Inflammatory macrophage (primary cell): Measurements from ENCODE around the gene SORBS1.
"Not testable (repeated sequence)": the region's sequence is repeated elsewhere in the genome, so short reads cannot be mapped to it uniquely, and the experiment has no call there.

Experiments
- DNase-seq, 2 donors: peaks; one replicate each; pipeline ENCODE4 v3.0.0-alpha.2; 2020 to 2022

The SORBS1 gene

DNA sequence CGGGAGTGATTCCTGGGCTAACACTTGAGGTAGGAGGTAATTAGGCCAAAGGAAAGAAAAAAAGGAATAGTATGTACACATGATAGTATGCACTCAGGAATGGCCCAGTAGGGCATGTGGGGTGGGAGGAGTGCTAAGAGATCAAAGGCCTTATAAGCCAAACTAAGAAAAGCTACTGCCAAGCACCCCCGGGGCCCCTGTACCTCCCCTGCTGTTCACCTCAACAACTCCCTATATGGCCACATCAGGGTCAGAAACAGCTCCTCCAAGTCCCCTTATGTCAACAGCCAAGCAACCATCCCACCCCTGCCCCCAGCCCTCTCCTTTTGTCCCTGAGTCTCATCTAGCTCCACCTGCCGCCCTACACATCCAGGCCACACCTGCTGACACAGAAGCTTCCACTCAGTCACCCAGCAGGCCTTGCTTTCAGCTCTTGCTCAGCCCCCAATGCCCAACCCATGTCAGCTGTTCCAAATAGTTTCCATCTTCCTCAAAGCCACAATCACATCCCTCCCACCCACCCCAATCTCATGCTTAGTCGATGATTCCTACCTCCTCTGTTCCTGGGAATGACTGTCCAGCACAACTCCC lies 80.2 kb downstream of the SORBS1 start:
- no peak for DNase-seq

DNA sequence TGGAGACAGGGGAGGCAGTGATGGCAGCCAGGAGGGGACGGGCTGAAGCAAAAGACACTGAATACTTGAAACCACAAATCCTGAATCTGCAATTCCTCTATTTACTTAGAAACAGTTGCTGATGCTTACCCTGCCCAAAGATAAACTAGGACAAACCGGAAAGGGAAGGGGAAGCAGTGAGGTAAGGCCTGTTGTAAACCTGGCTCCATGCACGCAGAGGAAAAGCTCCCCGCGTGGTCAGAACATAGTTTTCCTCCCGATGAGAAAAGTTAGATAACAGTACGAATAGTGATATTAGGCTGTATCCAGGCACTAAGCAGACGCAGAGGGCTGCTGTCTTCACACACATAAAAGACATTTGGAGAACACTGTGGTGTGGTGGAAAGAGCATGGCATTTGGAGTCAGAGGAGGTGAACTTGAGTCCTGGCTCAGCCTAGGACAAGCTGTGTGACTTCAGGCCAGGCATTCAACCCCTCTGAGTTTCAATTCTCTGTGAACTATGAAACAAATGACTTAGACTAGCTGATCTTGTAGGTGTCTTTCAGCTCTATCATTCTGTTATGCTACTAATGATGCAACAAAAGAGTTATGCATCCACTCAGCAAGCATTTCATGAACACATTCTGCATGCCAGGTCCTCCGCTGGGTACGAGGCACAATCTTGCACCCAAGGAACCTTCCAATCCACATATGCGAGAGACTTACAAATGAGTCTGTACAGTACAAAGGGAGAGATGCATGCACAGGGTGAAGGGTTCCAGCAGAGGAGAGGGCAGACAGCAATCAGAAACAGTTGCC lies 80.9 kb downstream of the SORBS1 start:
- DNase-seq, result no peak

DNA sequence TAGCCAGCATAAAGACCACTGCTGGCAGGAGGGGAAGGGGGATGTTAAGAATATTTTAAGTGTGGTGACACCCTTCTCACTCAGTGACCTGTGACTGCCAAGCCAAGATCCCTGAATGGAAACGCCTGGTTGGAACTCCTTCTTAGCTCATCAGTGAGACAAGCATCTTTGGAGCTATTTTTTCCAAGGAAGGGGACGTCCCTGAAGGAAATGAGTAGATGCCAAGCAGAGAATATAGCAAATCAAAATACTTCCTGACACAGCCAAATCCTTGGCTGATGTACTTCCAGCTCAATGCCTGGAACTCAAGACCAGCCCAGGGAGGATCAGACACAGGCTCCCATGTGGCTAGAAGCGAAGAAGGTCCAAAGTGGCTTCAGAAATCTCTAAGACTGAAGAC lies 82.2 kb downstream of the SORBS1 start:
- DNase-seq, result no peak

DNA sequence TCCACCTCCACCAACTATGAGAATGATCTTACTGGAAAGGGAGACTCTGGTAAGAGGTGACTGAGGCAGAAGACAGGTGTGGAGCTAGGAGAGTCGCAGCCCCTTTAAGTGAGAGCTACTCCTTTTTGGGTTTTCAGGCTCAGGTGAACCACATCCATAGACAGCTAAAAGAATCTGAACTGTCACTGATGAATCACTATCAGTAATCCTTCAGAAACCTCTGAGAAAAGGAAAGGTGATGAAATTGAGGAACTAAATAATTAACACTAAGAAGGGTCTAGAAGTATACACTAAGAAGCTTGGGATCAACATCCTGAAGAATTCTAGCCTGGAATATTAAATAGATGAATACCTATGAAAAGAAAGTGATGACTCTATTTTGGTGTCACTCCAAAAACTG lies 83.0 kb downstream of the SORBS1 start:
- no peak for DNase-seq

DNA sequence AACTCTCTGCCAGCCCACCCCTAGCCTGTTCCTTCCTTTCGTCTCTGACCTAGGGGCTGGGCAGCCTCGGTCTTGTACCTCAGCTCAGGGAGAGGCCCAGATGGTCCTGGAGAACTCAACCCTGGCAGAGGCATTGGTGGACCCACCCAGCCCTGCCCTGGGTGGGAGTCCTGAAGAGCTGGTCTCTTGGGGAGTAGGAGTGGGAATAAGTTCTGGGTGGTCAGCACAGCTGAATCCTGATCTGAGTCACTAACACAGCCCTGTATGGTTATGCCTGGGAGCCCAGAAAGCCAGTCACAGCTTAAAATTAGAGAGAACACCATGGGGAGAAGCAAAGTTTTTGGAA lies 84.0 kb downstream of the SORBS1 start:
- no peak for DNase-seq

DNA sequence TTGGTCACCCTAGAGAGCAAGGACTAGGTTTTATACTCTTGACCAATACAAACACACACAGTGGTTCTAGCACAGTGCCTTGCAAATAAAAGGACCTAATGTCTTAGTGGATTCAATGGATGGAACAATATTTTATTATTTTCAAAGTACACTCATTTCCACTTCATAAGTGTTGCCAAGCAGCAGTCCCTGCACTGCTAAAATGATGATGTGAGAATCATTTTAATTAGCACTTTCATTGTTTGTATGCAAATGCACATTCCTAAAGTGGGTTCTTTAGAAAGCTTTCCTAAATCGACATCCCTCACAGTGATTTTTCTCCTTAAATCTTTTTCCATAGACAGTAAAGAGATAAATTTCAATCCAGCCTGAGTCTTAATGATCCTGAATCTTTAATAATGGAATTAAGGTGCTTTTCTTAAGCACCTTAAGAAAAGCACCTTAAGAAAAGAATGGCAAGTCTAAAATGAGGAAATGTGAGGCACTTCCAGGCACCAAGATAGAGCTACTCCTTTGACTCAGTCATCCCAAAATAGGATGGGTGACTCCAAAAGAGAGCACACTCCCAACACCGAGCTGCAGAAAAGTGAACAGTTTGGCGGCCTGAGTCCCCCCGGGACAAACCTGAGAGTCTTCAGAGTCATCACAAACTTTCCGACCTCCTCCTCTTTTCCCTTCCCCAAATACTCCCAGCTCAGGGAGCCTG lies 84.5 kb downstream of the SORBS1 start:
- no peak for DNase-seq

DNA sequence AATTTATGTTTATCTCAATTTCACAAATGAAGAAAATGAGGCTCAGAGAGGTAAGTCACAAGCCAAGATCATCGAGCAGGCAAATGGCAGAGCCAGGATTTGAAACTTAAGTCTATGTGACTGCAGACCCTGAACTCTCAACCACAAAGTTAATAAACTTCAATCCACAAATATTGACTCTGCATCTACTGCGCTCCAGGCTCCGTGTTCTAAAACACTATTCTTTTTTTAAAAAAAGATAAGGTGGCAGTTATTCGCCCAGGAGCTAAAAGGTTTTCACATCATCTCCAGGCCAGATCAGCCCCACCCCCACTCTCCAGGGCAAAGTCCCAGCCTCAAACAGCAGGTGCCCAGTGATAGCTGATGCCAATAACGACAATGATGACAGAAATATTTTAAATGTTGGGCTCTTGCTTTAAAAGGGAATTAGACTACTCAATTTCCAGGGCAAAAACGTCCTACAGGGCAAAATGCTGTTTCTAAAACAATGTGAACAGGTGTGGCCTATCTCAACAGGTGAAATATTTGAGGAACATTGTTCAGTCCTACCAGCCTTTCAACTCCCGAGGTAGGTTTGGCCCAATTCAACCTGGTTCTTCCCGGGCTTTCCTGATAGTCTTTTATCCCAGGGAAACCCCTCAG lies 85.2 kb downstream of the SORBS1 start:
- DNase-seq, result no peak

DNA sequence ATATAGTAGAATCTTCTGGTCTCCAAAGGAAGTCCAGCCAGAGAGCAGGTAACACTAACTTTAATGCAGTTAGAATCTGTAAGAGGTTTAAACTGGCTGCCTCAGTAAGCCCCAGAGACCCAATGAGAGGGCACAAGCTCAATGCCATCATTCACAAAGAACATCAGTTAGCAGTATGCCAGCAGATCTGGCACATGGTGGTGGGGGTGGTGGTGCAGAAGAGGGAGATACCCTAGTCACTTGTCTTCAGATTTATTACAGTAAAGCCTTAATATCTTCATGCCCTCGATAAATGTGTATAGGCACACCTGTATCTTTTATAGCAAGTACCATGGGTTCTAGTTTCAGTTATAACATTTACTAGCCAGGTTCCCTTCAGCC lies 86.2 kb downstream of the SORBS1 start:
- DNase-seq, result no peak

DNA sequence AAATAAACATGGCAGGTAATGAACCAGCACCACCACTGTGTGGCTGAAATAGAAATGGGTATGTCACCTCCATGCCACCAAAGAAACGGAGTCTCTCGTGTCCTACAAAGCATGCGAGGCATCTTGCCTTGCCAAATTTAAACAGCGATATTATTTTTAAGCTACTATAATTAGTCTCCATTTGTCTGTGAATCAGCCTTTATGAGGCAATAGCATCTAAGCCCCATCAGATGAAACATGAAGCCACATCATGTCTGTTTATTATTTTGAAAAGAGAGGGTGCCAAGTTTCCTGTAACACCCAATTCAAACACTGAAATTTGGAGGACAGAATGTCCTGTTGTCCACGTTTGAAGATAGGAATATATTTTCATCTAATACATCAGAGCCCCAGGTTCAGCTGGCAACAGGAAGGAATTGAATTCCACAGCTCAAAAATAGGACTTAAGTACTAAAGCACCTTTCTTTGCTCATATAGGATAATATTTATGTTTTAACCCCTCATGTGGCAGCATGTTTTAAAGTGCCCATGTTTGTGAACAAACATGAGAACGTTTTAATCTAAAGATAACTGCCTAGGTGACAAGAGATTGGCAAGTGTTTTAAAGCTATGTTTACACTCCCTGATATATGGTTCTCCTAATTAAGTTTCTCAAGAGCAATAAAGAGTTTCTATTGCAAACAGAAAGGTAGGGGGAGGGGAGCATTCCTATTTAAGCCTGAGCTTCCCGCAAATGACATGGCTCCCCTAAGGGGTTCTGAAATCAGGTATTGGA lies 86.8 kb downstream of the SORBS1 start:
- no peak for DNase-seq

DNA sequence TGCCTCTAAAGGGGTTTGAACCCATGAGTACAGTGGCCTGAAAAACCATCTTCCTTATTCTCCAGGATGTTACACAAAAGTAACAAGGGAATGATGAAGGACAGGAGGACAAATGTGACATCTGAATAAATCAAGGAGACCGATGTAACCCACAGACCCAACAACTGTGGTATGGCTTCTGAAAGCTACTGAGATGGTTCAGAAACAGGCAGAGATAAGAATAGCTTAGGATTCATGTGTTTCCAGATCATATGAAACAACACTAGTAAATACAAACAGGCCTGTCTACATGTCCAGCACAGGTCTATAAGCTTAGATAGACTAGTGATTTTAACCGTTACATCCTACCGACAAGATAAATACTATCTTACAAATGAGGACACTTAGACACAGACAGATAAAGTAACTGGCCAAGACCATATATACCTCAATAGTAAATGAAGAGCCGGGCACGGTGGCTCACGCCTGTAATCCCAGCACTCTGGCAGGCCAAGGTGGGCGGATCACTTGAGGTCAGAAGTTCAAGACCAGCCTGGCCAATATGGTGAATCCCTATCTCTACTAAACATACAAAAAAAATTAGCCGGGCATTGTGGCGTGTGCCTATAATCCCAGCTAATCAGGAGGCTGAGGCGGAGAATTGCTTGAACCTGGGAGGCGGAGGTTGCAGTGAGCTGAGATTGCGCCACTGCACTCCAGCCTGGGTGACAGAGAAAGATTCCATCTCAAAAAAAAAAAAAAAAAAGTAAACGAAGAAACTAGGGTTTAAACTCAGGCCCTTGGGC lies 88.7 kb downstream of the SORBS1 start:
- DNase-seq, result no peak

DNA sequence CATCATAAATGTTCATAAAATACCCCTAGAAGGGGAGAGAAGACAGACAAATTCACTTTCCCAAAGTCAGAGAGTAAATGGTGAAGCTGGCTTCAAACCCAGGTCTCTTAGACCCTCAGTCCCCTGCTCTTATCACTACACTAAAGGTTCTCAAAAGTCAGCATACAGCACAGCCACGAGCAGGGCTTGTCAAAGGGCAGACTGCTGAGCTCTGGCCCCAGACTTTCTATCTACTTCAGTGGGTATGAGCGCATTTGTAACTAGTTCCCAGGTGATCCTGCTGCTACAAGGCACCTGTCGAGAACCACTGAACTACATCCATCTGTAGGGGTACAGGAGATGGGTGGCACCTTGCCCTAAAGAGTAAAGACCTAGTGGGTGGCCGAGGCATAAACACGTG lies 91.5 kb downstream of the SORBS1 start:
- no peak for DNase-seq

DNA sequence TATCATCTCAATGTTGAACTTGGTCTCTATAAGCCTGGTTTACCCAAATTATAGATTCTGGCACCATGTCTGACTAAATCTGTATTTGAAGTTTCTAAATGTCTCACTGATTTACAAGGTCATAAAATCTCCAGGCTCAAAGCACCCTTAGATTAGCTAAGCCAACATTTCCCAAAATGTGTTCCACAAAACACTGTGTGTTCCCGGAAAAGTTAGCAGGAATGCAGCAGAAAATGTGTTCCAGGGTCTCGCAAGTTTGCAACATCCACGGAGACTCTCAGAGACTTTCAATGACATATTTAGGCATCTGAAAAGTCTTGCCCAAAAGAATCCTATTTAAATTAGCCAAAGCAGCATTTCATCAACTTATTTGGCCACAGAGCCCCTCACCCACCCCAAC lies 91.9 kb downstream of the SORBS1 start:
- DNase-seq, result no peak

DNA sequence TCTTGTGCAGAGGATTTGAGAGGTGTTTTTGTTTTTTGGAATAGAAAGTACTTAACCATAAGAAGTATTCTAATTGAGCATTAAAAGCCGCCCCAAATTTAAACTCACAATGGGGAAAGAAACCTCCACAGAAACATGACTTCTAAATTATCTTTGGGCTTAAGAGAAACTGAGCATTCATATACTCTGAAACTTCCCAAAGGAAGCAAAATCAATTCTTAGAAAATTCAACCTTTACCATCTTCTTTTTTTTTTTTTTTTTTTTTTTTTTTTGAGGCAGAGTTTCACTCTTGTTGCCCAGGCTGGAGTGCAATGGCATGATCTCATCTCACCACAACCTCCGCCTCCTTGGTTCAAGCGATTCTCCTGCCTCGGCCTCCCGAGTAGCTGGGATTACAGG lies 93.5 kb downstream of the SORBS1 start:
- DNase-seq, result not testable (repeated sequence)

DNA sequence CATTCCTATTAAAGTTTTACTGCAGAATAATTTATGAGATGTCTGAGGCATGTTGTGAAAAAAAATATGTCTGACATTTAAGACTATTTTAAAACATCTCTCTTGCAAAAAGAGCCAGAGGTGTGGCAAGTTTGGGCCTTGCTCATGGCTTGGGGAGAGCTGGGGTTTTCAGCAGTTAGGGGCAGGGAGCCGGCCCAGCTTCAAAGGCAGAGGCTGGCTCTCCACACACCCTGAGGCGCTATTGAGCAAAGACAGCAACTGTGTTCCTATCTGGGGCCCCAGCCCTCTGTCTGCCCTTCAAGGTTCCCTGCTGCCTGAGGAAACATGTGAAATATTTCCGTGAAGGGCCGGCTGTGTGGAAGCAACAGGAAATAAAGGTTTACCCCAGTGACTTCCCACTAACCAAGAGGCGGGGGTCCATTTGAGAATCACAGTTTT lies 94.0 kb downstream of the SORBS1 start:
- DNase-seq, result no peak

DNA sequence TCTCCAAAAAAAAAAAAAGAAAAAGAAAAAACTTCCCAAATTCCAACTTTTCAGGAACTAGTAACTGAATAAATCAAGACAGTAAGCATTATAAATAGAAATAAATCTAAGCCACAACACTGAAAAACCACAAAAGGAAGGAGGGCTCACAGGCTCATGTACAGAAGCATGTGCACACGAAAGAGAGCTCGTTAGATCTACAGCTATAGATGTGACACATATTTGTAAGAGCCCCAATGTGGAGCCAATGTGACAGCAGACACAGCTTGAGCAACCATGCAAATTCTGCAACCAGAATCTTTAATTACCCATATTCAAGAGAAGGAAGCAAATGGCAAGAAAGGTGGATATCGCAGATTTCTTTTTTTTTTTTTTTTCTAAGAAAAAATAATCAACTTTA lies 94.7 kb downstream of the SORBS1 start:
- no peak for DNase-seq

DNA sequence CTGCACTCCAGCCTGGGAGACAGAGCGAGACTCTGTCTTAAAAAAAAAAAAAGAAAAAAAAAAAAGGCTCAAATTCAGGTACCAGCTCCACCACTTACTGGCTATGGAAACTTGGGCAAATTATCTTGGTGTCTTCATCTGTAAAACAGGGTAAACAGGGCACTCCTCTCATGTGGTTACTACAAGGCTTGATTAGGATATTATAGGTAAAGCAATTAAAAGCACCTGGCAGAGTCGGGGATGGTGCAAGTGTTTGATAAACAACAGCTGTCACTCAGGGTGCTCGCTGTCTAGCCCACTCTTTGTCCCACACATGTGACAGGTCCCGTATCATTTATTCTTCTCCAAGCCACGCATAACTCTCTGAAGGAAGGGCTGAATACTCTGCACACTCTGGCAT lies 96.9 kb downstream of the SORBS1 start:
- DNase-seq, result no peak

DNA sequence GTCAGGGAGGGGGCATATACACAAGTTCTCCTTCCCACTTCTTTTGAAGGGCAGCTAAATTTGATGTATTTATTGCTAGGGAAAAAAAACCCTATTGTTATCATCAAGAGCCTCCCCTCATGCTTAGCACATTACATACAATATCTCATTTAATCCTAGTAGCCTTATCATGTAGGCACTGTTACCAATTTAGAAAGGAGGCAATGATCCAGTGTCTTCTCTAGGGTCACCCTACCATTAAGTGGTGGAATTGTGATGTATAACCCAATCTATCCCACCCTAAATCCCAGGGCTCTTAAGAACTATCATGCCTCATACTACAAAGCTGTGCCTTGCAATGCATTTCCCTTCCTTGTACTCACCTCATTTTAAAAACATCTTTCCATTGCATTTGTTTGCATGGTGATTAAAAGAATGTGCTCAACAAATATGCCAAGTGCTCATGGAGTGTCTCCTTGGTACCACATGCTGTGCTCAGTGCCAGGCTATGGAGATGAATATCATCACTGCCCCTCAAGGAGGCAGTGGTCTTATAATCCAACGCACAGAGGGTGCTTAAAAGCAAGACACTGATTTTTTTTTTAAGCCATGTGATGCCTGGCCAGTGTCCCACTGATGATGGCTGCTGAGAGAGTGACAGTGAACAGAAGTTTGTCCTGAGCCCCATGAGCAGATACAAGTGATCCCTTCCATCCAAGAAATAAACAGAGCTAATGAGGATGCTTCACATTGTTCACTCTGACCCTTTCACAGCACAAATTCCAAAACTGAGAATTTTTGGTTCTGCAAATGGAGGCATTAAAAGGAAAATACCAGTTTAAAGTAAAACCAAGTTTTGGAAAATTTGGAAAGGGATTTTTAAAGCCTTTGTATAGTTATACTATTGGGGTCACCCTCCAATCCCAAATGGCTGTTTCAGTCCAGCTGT lies 98.2 kb downstream of the SORBS1 start:
- no peak for DNase-seq

DNA sequence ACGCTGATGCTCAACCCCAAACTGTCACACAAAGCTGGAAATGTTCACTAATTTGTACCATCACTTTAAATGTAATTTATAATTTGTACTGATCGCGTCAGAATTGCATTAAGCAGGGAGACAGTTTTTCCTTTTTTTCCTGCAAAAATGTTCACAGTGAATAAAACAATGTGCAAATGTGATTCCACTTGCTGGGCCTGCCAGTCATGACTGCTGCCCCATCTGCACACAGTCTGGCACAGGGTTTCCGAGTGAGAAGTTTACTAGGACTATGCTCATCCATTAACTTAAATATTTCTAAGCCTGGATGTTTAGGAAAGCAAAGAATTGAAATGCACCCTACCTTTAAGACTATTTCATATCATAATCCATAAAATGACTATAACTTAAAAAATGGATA lies 99.6 kb downstream of the SORBS1 start:
- DNase-seq, result no peak

DNA sequence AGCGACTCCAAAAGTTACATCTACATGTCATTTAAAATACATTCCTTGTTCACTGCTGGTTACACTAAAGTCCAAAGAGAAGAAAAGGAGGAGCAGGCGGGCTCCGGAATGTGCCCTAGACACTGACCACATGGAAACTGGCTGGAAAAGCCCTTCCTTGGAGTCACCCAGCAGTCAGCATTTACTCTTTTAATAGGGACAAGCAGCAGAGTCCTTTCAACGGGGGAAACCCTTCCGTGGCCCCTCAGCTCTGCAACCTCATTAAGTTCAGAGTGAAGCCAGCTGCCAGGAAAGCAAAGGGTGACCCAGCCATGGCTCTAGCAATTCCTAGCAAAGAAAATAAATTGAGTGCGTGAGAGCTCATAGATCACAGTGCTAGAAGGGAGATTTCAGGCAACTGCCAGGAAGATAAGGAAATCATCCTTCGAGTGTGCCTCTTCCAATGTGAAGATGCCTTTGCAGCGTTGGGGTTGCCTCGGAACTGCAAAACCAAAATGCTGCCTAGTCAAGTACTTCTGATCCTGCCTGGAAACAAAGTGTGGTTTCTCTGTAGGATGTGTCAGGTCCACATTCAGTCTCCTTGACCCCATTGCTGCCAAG lies 101.6 kb downstream of the SORBS1 start:
- no peak for DNase-seq

DNA sequence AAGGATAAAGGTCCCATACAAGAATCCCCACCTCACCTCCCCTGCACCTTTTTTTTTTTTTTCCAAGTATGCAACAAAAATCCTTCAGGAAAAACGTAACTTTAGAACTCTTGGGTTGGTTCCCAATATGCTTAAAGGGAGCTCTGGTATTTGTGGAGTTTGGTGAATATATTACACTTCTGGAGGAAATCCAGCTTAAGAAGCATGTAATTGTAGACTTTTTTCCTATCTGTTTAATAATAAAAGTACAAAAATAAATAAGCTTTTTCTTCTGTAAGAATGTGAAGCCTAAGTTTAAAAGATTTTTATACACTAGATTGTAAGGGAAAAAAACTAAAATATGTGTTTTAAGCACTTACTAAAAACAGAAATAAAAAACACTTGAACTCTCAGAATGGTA lies 102.3 kb downstream of the SORBS1 start:
- no peak for DNase-seq
